ENCODE measurements around the gene PEPD. TPM values are rescaled to one million over a fixed set of nuclear protein-coding genes. Genes with fewer than 3 reads are reported as not detected.

Gene PEPD
- total RNA-seq, 1 experiment from 2014 or later: 83.1 TPM

DNA sequence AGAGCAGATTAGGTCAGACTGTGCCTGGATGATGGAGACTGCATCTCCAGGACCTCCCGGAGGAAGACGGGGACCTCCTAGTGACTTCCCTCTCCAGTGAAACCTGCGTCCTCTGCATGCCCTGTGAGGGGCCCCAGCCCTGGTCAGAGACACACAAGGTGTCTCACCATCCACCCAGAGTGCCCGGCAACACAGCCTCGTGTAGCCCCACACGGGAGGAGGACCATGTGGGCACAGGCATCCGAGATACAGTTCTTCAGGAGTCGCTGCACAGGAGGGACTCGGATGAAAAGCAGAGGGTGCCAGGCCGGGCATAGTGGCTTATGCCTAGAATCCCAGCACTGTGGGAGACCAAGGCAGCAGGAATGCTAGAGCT, 64.8 kb downstream of the PEPD start:
- no peaks in the 10 kb centered on the region for H3K27me3 Mint-ChIP-seq (ENCODE audit: low read depth)
- no peak overlapping the region for H3K27ac Mint-ChIP-seq
- no peaks in the 10 kb centered on the region for H3K9me3 Mint-ChIP-seq
- ChIA-PET POLR2A (no interaction called here), CTCF (no interaction called here)
- DNase-seq (ENCODE audit: low spot score) (no peak), ATAC-seq (no peak)
- H3K4me1 Mint-ChIP-seq: no peaks in the 10 kb centered on the region
- no peak overlapping the region for H3K4me3 Mint-ChIP-seq
- H3K36me3 Mint-ChIP-seq: no peaks in the 10 kb centered on the region
- TF ChIP-seq PRRX2 (CRISPR knock-in tag; IDR thresholded peaks at IDR 0.05) (no peak), CREM (CRISPR knock-in tag; IDR thresholded peaks at IDR 0.05) (no peak), GABPB1 (CRISPR knock-in tag; IDR thresholded peaks at IDR 0.05) (no peak), RORB (CRISPR knock-in tag; IDR thresholded peaks at IDR 0.05) (no peak), JUN (CRISPR knock-in tag; IDR thresholded peaks at IDR 0.05) (no peak), RELA (CRISPR knock-in tag; IDR thresholded peaks at IDR 0.05; ENCODE audit: borderline replicate concordance) (no peak), ZNF671 (CRISPR knock-in tag; IDR thresholded peaks at IDR 0.05) (no peak), NR1H2 (CRISPR knock-in tag; IDR thresholded peaks at IDR 0.05) (no peak), AR (CRISPR knock-in tag; IDR thresholded peaks at IDR 0.05) (no peak), MLX (CRISPR knock-in tag; IDR thresholded peaks at IDR 0.05) (no peak), ERG (CRISPR knock-in tag; IDR thresholded peaks at IDR 0.05) (no peak), TP53 (CRISPR knock-in tag; IDR thresholded peaks at IDR 0.05) (no peak), ZNF138 (CRISPR knock-in tag; conservative IDR thresholded peaks at IDR 0.05) (no peak)
- TF ChIP-seq, protein P1, sequence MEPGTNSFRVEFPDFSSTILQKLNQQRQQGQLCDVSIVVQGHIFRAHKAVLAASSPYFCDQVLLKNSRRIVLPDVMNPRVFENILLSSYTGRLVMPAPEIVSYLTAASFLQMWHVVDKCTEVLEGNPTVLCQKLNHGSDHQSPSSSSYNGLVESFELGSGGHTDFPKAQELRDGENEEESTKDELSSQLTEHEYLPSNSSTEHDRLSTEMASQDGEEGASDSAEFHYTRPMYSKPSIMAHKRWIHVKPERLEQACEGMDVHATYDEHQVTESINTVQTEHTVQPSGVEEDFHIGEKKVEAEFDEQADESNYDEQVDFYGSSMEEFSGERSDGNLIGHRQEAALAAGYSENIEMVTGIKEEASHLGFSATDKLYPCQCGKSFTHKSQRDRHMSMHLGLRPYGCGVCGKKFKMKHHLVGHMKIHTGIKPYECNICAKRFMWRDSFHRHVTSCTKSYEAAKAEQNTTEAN (CRISPR knock-in tag; IDR thresholded peaks at IDR 0.05): no peak
- TF ChIP-seq, protein P2, sequence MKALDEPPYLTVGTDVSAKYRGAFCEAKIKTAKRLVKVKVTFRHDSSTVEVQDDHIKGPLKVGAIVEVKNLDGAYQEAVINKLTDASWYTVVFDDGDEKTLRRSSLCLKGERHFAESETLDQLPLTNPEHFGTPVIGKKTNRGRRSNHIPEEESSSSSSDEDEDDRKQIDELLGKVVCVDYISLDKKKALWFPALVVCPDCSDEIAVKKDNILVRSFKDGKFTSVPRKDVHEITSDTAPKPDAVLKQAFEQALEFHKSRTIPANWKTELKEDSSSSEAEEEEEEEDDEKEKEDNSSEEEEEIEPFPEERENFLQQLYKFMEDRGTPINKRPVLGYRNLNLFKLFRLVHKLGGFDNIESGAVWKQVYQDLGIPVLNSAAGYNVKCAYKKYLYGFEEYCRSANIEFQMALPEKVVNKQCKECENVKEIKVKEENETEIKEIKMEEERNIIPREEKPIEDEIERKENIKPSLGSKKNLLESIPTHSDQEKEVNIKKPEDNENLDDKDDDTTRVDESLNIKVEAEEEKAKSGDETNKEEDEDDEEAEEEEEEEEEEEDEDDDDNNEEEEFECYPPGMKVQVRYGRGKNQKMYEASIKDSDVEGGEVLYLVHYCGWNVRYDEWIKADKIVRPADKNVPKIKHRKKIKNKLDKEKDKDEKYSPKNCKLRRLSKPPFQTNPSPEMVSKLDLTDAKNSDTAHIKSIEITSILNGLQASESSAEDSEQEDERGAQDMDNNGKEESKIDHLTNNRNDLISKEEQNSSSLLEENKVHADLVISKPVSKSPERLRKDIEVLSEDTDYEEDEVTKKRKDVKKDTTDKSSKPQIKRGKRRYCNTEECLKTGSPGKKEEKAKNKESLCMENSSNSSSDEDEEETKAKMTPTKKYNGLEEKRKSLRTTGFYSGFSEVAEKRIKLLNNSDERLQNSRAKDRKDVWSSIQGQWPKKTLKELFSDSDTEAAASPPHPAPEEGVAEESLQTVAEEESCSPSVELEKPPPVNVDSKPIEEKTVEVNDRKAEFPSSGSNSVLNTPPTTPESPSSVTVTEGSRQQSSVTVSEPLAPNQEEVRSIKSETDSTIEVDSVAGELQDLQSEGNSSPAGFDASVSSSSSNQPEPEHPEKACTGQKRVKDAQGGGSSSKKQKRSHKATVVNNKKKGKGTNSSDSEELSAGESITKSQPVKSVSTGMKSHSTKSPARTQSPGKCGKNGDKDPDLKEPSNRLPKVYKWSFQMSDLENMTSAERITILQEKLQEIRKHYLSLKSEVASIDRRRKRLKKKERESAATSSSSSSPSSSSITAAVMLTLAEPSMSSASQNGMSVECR (CRISPR knock-in tag; IDR thresholded peaks at IDR 0.05; ENCODE audit: borderline replicate concordance): no peak

GRCh38 chr19:33456076-33456844, 65.3 kb downstream of the PEPD start:
- no peaks in the 10 kb centered on the region for H3K9me3 Mint-ChIP-seq
- H3K4me3 Mint-ChIP-seq: no peak overlapping the region
- H3K27ac Mint-ChIP-seq: peak overlapping the region; percentile 50; the same call in 1 of the 2 replicates
- CTCF ChIA-PET: no interaction called here
- H3K27me3 Mint-ChIP-seq (ENCODE audit: low read depth): no peaks in the 10 kb centered on the region
- ATAC-seq: no peak
- no peaks in the 10 kb centered on the region for H3K36me3 Mint-ChIP-seq
- DNase-seq (ENCODE audit: low spot score): no peak
- H3K4me1 Mint-ChIP-seq: no peaks in the 10 kb centered on the region
- POLR2A ChIA-PET: no interaction called here
- TF ChIP-seq, protein P3, sequence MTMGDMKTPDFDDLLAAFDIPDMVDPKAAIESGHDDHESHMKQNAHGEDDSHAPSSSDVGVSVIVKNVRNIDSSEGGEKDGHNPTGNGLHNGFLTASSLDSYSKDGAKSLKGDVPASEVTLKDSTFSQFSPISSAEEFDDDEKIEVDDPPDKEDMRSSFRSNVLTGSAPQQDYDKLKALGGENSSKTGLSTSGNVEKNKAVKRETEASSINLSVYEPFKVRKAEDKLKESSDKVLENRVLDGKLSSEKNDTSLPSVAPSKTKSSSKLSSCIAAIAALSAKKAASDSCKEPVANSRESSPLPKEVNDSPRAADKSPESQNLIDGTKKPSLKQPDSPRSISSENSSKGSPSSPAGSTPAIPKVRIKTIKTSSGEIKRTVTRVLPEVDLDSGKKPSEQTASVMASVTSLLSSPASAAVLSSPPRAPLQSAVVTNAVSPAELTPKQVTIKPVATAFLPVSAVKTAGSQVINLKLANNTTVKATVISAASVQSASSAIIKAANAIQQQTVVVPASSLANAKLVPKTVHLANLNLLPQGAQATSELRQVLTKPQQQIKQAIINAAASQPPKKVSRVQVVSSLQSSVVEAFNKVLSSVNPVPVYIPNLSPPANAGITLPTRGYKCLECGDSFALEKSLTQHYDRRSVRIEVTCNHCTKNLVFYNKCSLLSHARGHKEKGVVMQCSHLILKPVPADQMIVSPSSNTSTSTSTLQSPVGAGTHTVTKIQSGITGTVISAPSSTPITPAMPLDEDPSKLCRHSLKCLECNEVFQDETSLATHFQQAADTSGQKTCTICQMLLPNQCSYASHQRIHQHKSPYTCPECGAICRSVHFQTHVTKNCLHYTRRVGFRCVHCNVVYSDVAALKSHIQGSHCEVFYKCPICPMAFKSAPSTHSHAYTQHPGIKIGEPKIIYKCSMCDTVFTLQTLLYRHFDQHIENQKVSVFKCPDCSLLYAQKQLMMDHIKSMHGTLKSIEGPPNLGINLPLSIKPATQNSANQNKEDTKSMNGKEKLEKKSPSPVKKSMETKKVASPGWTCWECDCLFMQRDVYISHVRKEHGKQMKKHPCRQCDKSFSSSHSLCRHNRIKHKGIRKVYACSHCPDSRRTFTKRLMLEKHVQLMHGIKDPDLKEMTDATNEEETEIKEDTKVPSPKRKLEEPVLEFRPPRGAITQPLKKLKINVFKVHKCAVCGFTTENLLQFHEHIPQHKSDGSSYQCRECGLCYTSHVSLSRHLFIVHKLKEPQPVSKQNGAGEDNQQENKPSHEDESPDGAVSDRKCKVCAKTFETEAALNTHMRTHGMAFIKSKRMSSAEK (CRISPR knock-in tag; IDR thresholded peaks at IDR 0.05; ENCODE audit: borderline replicate concordance): no peak
- TF ChIP-seq JAZF1 (CRISPR knock-in tag; IDR thresholded peaks at IDR 0.05) (no peak), ZNF219 (CRISPR knock-in tag; IDR thresholded peaks at IDR 0.05; ENCODE audit: borderline replicate concordance) (no peak), NFATC4 (CRISPR knock-in tag; IDR thresholded peaks at IDR 0.05) (no peak), ETV6 (CRISPR knock-in tag; IDR thresholded peaks at IDR 0.05) (no peak)

All from WTC11 (cell line).